T-helper 1 cell treated with Interleukin-12 subunit alpha and Interleukin-12 subunit beta and Interleukin-4 antibody, amounts not matched to agents 30 μg/mL and 1 μg/mL, for 36 hours (primary cell): ENCODE measurements around the gene C16orf96.

Source experiments
- H3K27ac Mint-ChIP-seq: one replicate; pipeline ENCODE4 v1.8.0; 2021; ENCODE audit warnings: mild to moderate bottlenecking, mixed read lengths
- H3K27me3 Mint-ChIP-seq: one replicate; pipeline ENCODE4 v1.8.0; 2021; ENCODE audit warnings: low read depth, mixed read lengths
- H3K36me3 Mint-ChIP-seq: one replicate; pipeline ENCODE4 v1.8.0; 2021; ENCODE audit warnings: low read depth, mixed read lengths
- H3K4me1 Mint-ChIP-seq: one replicate; pipeline ENCODE4 v1.8.0; 2021; ENCODE audit warnings: low read depth, mixed read lengths
- H3K4me3 Mint-ChIP-seq: one replicate; pipeline ENCODE4 v1.8.0; 2021; ENCODE audit warnings: mild to moderate bottlenecking, moderate library complexity, mixed read lengths
- H3K9me3 Mint-ChIP-seq: one replicate; pipeline ENCODE4 v1.8.0; 2021; ENCODE audit warnings: mixed read lengths

The C16orf96 gene

DNA sequence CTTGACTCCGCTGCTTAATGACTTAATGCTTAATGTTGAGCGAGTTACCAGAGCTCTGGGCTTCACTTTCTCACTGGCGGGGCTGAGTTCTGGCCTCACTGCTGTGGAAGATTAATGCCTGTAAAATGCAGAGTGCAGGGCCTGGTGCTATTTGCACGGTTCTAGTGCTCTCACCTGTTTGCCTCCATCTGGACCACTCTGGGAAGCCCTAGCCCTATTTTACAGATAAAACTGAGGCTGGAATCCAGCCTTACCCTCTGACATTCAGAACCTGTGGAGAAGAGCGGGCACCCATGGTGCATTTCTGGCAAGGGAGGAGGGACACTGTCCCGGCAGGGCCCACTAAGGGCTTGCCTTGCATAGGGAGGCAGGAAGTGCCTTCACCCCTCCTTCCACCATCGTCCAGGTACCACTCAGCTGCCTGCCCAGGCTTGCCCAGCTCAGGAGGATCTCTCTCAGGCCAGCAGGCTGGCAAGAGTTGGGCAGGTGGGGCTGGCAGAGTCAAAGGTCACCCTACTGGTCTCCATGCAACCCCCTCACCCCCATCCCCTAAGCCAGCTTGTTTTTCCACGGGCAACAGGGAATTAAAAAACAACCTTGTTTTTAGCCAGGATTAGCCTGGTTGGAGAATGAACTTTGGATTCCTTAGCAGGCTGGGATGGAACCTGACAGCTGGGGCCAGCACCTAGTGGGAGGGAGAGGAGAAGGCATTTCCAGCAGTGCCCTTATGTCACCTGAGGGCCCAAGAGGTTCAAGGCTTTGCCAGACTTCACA is 62.7 kb downstream of the C16orf96 start:
- Mint-ChIP-seq H3K4me1 (peaks cover 12% of the 10 kb centered on the region), H3K27me3 (no peaks in the 10 kb centered on the region), H3K27ac (no peak overlapping the region), H3K36me3 (no peaks in the 10 kb centered on the region), H3K9me3 (no peaks in the 10 kb centered on the region), H3K4me3 (no peak overlapping the region)

DNA sequence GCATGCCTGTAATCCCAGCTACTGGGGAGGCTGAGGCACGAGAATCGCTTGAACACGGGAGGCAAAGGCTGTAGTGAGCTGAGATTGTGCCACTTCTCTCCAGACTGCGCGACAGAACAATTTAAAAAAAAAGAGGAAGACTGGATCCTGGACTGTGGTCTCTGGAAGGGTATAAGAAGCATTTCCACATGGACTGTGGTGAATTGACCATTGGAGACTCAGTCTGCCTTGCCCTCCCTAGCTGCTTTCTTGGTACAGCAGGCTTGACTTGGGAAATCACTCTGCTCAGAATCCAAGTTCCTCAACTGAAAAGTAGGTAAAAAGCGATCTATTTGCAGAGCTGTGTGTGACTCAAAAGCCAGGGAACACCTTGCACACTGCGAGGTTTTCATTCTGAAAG is 67.5 kb downstream of the C16orf96 start:
- Mint-ChIP-seq H3K27me3 (no peaks in the 10 kb centered on the region), H3K9me3 (no peaks in the 10 kb centered on the region), H3K4me1 (peaks cover 24% of the 10 kb centered on the region), H3K27ac (peak overlapping the region; percentile 45), H3K4me3 (peak overlapping the region; percentile 92), H3K36me3 (peaks cover 6% of the 10 kb centered on the region)

DNA sequence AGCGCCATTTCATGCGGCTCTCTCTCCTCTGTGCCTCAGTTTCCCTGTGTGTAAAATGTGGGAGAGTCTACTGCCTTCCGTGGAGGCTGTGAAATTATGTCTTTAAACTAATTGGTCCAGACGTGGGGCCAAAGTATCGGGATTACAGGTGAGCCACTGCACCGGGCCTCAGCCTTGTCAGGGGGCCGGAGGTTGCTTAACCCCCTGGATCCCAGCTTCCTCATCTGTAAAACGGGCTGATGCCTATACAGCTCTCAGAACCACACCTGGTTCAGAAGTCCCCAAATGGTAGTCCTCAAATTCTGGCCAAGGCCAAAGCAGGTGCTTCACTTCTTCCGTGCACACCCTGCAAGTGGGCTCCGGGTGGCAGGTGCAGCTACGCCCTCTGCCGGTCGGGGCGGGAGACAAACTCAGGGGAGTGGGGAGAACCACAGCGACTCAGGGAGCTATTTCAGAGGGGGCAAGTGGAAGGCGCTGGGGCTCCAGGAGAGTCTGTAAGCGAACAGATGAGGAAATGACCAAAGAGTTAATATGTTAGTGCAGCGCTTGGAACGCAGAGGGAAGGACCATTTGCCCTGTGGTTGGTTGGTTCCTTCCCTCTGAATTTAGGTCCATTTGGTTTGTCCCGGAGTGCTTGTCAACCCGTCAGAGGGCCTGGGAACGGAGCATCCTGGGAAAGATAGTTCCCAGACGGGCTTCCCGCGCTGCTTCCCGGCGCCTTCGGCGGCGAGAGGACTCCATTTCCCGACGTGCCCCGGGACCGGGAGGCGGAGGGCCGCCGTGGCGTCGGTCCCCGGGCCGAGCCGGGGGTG is 68.1 kb downstream of the C16orf96 start, which contains the start of gene MGRN1:
MGRN1 (plus strand) TSS at position 812 of the 812 bp plus-strand sequence. CDS start 135 bp downstream, outside the sequence.
- Mint-ChIP-seq H3K36me3 (peaks cover 6% of the 10 kb centered on the region), H3K27ac (peak within 1 kb of the TSS; percentile 99), H3K4me1 (peaks cover 24% of the 10 kb centered on the region), H3K9me3 (no peaks in the 10 kb centered on the region), H3K4me3 (peak within 1 kb of the TSS; percentile 96), H3K27me3 (no peaks in the 10 kb centered on the region)

DNA sequence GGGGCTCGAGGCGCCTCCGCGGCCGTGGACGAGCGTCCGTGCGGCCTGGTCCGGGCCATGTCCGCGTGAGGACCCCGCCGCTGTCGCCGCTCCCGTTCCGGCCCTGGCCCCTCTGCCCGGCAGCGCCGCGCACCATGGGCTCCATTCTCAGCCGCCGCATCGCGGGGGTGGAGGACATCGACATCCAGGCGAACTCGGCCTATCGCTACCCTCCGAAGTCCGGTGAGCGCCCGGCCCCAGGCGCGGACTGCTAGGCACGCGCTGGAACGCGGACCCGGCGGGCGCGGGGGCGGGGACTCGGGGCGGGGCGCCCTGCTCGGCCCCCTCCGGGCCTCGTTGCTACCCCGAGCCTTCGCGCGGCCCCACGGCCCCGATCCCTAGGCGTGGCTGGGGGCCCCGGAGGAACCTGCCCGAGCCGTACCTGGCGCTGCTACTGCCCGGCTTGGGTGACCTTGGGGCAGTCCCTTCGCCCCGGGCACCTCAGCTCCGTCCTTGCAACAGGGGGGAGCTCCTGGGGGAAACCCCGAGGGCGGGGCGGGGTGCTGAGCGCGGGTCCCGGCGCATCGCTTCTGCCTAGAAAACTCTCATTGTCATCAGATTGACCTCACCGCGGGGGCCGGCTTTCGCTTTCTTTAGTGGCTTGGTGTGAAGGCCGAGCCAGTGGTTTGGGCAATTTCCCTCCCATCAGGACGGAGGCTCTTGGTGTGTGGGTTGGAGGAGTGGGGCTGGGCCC is 68.9 kb downstream of the C16orf96 start:
- H3K36me3 Mint-ChIP-seq, result peaks cover 6% of the 10 kb centered on the region
- peak overlapping the region; percentile 93 for H3K27ac Mint-ChIP-seq
- H3K4me3 Mint-ChIP-seq, result peak overlapping the region; percentile 96
- no peaks in the 10 kb centered on the region for H3K9me3 Mint-ChIP-seq
- peaks cover 24% of the 10 kb centered on the region for H3K4me1 Mint-ChIP-seq
- H3K27me3 Mint-ChIP-seq, result no peaks in the 10 kb centered on the region

DNA sequence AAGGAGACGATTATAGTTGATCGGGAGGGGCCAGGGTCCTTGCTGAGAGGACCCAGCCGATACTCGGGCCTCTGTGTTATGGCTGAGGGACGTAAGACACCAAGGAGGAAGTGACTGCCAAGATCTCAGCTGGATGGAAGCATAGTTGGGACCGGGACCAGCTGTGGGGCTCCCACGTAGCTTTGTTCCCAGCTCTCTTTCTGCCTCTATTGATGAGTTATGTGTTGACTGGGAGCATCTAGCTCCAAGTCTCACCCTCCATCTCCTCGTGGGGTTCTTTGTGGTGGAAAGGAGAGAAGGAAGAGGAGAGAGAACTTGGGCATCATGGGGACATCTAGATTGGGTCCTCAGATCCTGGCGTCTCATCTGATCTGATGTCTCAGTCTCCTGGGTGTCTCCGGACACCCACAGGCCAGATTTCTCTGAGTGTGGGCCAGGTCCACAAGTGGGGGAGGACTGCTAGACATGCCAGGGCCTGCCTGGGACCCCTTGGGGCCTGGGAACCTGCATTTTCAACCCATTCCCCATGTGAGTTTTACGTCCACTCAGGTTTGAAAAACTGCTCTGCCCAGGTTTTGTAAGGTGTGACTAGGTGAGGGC is 69.5 kb downstream of the C16orf96 start:
- Mint-ChIP-seq H3K4me1 (peaks cover 24% of the 10 kb centered on the region), H3K27me3 (no peaks in the 10 kb centered on the region), H3K27ac (peak overlapping the region; percentile 93), H3K4me3 (peak overlapping the region; percentile 96), H3K36me3 (peaks cover 6% of the 10 kb centered on the region), H3K9me3 (no peaks in the 10 kb centered on the region)

DNA sequence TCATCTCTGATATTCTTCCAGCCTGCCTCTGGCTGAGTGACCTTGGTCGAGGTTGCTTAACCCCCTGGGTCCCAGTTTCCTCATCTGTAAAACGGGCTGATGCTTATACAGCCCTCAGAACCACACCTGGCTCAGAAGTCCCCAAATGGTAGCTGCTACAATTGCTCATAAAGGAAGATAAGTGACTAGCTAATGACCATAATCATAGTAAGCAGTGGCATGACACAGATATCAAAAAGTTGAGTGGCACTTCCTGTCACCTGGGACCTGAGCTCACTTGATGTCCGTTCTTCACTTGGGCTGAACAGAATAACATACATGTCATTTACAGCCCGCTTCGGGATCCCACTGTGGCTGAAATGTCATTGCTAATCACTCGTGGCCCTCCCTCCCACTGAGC is 70.3 kb downstream of the C16orf96 start:
- H3K27ac Mint-ChIP-seq, result peak overlapping the region; percentile 93
- peak overlapping the region; percentile 96 for H3K4me3 Mint-ChIP-seq

DNA sequence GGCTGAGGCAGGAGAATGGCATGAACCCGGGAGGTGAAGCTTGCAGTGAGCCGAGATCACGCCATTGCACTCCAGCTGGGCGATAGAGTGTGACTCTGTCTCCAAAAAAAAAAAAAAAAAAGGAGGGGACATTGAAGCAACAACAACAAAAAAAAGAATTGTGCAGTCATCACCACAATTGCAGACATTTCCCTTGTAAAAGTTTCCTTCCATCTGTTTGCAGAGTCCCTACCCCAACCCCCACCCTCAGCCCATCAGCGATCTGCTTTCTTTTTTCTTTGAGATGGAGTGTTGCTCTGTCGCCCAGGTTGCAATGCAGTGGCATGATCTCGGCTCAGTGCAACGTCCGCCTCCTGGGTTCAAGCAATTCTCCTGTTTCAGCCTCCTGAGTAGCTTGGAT is 72.1 kb downstream of the C16orf96 start:
- Mint-ChIP-seq H3K27me3 (no peaks in the 10 kb centered on the region), H3K27ac (no peak overlapping the region), H3K4me3 (no peak overlapping the region), H3K36me3 (peaks cover 12% of the 10 kb centered on the region), H3K9me3 (peaks cover 5% of the 10 kb centered on the region), H3K4me1 (peaks cover 24% of the 10 kb centered on the region)

More for the DNA sequence above, 70.3 kb downstream of the C16orf96 start:
- H3K4me1 Mint-ChIP-seq, result peaks cover 24% of the 10 kb centered on the region
- H3K36me3 Mint-ChIP-seq, result peaks cover 12% of the 10 kb centered on the region
- H3K27me3 Mint-ChIP-seq, result no peaks in the 10 kb centered on the region
- H3K9me3 Mint-ChIP-seq, result peaks cover 5% of the 10 kb centered on the region

DNA sequence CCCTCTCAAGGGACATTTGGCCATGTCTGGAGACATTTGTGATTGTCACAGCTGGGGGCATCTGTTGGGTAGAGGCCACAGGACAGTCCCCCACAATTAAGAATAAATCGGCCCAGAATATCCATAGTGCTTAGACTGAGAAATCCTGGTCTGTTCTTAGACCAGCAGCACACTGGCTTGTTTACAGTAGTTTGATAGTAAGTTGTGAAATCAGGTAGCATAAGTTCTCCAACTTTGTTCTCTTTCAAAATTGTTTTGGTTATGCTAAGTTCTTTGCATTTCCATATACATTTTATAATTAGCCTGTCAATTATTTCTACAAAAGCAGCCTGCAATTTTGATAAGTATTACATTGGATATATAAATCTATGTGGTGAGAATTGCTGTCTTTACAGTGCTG is 75.3 kb downstream of the C16orf96 start:
- peaks cover 7% of the 10 kb centered on the region for H3K4me1 Mint-ChIP-seq
- H3K36me3 Mint-ChIP-seq, result peaks cover 13% of the 10 kb centered on the region
- H3K9me3 Mint-ChIP-seq, result peaks cover 5% of the 10 kb centered on the region
- no peak overlapping the region for H3K4me3 Mint-ChIP-seq
- H3K27me3 Mint-ChIP-seq, result no peaks in the 10 kb centered on the region
- no peak overlapping the region for H3K27ac Mint-ChIP-seq

DNA sequence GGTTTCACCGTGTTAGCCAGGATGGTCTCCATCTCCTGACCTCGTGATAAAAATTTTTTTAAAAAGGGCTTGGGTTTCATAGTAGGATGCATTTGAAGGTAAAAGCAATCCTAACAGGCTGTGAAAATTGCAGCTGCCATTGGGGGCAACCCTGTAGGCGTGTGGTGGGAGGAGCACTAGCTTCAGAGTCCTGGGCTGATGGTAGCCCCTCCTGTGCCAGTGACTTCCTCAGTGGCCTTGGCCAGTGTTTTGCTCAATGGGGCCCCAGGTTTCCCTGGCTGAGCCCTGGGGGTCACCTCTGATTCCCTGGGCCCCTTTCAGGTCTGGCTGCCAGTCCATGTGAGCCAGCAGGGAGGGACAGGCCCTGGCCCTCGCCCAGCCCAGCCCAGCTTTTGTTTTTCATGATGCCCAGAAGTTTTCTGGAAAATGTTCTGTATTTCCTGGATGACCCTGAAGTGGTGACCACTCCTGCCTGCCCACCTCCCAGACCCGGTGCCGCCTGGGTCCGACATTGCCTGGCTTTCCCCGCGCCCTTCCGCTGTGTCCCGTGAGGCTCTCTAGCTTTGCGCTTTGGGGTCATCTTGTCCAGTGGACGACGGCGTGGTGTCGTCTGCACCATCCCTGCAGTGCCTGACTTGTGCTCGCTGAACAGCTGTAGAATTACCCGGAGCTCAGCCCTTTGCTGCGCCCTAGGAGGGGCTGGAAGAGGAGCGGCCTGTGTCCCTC is 77.9 kb downstream of the C16orf96 start:
- Mint-ChIP-seq H3K36me3 (peaks cover 13% of the 10 kb centered on the region), H3K9me3 (peaks cover 5% of the 10 kb centered on the region), H3K27ac (no peak overlapping the region), H3K27me3 (no peaks in the 10 kb centered on the region), H3K4me1 (no peaks in the 10 kb centered on the region), H3K4me3 (no peak overlapping the region)

DNA sequence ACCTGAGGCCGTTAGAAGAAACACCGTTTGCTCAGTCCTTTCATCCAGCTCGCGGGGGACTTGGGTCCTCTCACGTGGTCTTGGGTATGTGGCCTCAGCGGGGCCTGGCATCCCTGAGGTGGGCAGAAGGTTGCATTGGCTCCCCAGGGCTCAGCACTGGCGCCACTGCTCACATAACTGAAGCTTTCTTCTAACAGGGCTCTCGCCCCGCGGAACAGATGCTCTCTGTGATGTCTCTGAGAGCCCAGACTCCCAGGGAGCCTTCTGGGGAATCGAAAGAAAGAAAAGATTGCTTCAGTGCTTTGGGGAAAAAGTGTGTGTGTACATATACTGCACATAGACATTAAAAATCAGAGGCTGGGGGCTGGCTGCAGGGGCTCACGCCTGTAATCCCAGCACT is 78.6 kb downstream of the C16orf96 start:
- H3K4me1 Mint-ChIP-seq, result no peaks in the 10 kb centered on the region
- H3K36me3 Mint-ChIP-seq, result peaks cover 13% of the 10 kb centered on the region
- peaks cover 5% of the 10 kb centered on the region for H3K9me3 Mint-ChIP-seq
- no peaks in the 10 kb centered on the region for H3K27me3 Mint-ChIP-seq
- H3K4me3 Mint-ChIP-seq, result no peak overlapping the region
- H3K27ac Mint-ChIP-seq, result no peak overlapping the region

DNA sequence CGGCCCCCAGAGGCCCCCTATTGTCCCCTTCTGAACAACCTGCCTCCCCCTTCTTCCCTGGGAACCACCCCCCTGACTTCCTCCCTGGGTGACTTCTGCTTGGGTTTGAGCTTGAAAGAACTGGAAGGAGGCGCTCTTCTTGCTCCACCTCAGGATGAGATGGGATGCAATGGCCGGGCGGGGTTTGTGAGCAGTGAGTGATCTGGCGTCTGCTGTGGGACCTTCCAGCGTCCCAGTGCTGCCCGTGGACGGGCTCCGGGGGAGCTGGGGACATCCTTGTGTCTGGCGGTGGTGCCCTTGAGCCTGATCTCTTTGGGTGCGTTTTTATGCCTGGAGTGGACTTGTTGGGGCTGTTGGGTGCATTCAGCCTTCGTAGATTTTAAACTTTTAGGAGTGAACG is 80.1 kb downstream of the C16orf96 start:
- H3K27ac Mint-ChIP-seq, result no peak overlapping the region
- H3K4me3 Mint-ChIP-seq, result no peak overlapping the region
- H3K4me1 Mint-ChIP-seq, result peaks cover 4% of the 10 kb centered on the region
- peaks cover 3% of the 10 kb centered on the region for H3K9me3 Mint-ChIP-seq
- H3K27me3 Mint-ChIP-seq, result no peaks in the 10 kb centered on the region
- peaks cover 9% of the 10 kb centered on the region for H3K36me3 Mint-ChIP-seq

DNA sequence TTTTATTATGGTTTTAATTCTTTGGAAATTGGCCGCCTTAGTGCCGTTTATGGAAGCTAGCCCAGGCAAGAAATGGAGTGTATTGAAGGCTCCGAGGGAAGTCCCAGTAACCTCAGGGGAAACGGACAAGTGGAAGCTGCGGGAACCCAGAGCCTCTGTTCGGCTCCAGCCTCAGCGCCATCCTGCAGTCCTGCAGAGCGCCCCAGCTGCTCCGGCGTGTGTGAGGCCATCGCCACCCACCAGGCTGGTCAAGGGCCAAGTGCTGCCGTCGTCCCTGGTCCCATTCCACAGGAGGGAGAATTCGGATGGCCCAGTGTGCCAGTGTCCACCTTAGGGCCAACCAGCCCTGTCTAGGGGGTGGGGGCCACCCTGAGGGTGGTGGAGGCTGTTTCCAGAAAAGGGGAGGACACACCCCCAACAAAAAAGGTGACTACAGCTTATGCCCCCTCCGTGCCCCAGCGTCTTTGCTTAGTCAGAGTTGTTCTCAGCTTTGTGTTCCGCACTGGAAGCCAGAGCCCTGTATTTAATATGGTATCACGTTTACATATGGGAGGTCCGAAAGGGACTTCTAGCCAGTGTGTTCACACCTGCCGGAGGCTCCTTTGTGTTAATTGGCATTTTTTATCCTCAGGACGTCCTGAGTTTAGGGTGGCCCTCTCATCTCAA is 81.5 kb downstream of the C16orf96 start:
- Mint-ChIP-seq H3K9me3 (no peaks in the 10 kb centered on the region), H3K4me3 (no peak overlapping the region), H3K36me3 (peaks cover 7% of the 10 kb centered on the region), H3K27me3 (no peaks in the 10 kb centered on the region), H3K4me1 (peaks cover 4% of the 10 kb centered on the region), H3K27ac (no peak overlapping the region)

DNA sequence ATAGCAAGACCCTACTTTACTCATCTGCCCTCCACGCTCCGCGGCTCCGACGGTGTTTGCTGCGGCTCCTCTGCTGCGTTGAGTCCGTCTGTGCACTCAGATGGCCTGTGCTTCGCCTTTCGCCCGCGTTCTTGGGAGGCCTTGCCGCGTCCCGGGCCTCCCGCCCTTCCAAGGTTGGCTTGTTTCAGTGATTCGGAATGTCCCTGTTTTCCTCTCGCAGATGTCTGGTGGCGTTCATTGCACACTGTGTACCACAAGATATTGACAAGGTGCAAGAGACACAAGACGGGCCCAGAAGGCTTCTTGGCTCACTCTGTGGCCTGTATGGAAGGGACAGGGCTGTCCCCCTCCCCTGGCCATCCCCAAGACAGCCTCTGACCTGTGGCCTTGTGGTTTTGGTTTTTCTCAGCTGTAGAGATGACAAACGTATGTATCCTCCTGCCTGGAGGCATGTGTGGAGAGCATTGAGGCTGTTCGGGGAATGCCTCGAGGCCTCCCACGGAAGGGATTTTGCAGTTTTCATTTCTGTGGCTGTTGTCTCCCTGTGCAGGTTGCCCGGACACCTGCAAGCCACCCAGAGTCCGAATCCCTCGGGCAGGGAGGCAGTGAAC is 83.9 kb downstream of the C16orf96 start:
- Mint-ChIP-seq H3K4me3 (no peak overlapping the region), H3K27ac (no peak overlapping the region)

More for the DNA sequence above, 83.9 kb downstream of the C16orf96 start:
- Mint-ChIP-seq H3K4me1 (peaks cover 4% of the 10 kb centered on the region), H3K36me3 (peaks cover 6% of the 10 kb centered on the region), H3K9me3 (no peaks in the 10 kb centered on the region), H3K27me3 (no peaks in the 10 kb centered on the region)
